HT-29 (cell line): ENCODE results near the gene TMEM237. TPM values are rescaled to one million over a fixed set of nuclear protein-coding genes. Genes with fewer than 3 reads are reported as not detected.

Experiments used
- DNase-seq: peaks from one replicate; pipeline ENCODE4 v3.0.0-alpha.2; 2015; ENCODE audit warnings: low spot score
- total RNA-seq: library from RNA; depleted of rRNA; stranded (reverse); fragments of >200 nt; shearing (Covaris generic); gene quantifications from 2 replicates; pipeline ENCODE4 v1.2.3, GENCODE V29; 2014

TMEM237 gene
- total RNA-seq, 1 experiment from 2014 or later, result 6.0 TPM

DNA sequence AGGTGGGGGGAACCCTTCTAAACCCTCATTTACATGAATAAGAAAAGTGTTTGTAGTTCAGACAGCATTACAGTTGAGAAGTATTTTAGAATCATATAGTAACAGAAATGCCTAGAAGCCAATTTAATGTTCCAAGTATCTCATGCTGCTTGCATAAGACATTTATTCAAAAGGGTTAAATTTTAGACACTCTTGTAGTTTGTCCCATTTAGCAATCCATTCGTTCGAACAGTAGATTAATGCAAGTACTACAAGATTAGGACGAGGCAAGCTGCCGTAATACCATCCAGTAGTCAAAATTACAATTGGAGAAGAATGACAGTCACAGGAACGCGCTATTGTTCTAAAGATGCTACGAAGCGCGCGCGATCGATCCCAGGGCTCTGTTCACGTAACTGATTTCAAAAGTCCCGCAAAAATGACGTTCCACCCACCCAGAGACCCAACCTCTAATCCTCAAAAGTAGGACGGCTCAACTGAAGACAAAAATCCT lies 1.2 kb downstream of the TMEM237 start:
- no peak for DNase-seq

DNA sequence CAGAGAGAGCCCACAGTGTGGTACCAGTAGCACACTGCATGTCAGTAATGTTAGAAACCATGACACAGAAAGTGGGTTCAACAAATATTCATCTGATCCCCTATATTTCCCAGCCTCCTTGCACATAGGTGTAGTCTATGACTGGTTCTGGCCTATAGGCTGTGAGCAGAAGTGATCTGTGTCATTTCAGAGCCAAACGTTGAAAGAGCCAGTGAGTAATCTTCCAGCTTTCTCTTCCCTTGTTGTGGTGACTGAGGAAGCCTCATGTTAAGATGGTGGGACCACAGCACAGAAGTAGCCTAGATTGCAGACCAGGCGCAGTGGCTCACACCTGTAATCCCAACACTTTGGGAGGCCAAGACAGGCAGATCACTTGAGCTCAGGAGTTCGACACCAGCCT lies 4.1 kb downstream of the TMEM237 start:
- DNase-seq, result no peak

DNA sequence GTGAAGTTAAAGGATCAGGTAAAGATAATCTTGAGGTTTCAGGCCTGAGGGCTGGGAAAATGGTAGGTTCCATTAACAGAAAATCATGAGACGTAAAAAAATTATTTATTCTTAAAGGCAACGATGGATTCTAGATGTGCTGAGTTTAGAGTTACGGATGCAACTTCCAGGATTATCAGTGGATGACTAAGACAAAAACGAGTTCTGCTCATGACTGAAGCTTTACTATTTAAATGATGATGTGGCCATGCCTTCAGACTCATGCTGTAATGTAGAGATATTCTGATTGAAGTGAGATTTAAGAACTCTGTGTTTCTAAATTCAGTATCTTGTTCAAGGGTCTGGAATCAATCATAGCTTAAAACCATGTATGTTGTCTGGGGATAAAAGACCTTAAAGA lies 5.0 kb downstream of the TMEM237 start:
- DNase-seq, result no peak

DNA sequence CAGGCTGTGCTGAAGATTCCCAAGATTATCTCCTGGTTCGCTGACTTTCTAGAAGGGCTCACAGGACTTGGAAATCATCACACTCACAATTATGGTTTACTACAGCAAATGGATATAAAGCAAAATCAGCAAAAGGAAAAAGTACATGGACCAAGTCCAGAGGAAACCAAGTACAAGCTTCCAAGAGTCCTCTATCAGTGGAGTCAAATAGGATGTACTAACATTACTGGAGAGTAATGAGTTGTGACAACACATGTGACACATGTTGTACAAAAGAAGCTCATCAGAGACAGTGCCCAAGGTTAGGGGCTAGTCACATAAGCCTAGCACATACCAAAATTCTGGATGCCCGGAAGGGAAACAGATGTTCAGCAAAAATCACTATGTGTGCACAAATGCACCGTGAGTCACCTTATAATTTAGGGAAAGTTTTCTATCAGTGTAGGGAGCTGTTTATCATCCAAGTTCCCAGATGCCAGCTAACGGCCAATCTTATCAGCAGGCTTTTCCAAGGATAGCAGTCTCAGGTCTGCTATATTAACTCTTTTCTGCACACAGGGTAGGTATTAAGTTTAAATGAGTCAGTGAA lies 9.5 kb downstream of the TMEM237 start:
- no peak for DNase-seq

DNA sequence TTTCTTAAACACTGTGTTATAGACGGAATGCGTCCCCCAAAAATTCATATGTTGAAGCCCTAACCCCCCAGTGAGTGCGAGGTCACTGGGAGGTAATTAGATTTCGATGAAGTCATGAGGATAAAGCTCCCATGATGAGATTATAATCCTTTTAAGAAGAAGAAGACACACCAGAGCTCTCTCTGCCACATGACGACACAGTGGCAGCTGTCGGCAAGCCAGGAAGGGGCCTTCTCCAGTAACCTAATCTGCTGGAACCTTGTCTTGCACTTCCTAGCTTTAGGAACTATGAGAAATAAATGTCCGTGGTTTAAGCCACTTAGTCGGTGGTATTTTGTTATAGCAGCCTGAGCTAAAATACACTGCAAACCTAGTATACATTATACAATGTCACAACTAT lies 12.3 kb downstream of the TMEM237 start:
- DNase-seq, result no peak

DNA sequence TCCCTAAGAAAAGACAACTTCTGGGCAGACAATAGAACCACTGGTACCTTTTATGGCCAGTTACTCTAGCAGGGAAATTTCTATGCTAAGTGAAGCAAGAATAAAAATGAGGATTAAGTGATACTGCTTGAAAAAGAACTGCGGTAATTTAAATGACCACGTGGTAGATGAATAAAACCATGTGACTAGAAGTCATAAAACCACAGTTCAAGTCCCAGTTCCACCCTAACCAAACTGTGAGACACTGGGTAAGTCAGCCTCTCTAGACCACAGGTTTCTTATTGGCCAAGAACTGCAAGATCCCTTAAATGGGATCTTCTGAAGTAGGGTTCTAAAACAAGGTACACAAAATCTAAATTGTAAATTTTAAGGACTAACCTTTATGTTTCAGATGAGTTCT lies 12.7 kb downstream of the TMEM237 start:
- DNase-seq, result no peak

DNA sequence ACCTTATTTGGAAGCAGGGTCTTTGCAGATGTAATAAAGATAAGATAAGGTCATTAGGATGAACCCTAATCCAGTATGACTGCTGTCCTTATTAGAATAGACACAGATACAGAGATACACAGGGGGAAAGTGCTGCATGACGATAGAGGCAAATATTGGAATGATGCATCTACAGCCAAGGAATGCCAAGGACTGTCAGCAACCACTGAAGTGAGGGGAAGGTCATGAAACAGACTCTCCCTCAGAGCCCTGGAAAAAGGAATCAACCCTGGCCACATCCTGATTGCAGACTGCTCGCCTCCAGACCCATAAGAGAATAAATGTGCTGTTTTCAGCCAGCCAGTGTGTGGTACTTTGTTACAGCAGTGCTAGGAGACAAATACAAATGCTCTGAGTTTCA lies 14.8 kb downstream of the TMEM237 start:
- DNase-seq, result no peak

DNA sequence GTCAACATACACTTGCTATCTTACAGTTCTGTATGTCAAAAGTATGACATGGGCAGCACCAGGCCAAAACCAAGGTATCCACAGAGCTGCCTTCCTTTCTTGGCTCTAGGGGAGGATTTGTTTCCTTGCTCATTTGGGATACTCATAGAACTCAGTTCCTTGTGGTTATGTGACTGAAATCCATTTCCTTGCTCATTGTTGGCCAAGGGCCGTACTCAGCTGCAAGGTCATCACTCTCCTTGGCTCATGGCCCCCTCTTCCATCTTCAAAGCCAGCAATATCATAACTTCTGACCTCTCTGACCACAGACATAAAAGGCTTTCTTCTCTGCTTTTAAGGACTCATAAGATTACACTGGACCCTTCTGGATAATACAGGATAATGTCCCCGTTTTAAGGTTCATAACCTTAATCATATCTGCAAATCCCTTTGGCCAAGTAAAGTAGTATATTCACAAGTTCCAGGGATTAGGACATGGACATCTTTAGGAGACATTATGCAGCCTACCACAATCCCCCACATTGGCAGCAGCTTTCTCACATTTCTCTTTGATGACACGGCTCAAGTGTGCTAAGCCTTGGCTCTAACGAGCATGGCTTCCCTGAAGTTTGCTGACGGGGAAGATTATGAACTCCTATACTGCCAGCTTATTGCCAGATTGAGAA lies 20.9 kb downstream of the TMEM237 start:
- DNase-seq, result no peak

DNA sequence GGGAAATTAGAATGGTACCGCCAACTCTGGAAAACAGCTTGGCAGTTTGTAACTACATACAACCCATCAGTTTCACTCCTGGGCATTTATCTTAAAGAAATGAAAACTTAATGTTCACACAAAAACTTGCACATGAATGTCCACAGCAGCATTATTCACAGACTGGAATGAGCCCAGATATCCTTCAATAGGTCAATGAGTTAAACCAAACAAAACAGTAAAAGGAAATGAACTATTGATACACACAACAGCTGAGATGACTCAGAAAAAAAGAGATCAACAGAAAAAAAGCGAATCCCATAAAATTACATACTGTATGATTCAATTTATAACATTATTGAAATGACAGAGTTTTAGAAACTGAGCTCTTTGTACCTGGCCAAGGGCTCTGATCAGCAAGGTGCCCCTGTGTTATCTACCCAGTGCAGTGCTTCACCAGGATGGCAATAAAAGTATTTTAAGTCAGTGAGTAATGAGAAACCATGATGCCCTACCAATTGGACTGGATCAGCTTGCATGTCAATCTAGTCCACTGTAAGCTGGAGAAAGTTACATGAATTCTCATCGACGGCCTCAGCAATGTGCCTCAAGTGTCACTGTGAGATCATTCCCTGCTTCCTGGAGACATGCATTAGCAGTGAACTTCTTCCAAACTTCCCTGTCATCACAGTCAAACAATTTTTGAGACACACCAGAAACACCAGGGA lies 21.9 kb downstream of the TMEM237 start:
- DNase-seq, result no peak

DNA sequence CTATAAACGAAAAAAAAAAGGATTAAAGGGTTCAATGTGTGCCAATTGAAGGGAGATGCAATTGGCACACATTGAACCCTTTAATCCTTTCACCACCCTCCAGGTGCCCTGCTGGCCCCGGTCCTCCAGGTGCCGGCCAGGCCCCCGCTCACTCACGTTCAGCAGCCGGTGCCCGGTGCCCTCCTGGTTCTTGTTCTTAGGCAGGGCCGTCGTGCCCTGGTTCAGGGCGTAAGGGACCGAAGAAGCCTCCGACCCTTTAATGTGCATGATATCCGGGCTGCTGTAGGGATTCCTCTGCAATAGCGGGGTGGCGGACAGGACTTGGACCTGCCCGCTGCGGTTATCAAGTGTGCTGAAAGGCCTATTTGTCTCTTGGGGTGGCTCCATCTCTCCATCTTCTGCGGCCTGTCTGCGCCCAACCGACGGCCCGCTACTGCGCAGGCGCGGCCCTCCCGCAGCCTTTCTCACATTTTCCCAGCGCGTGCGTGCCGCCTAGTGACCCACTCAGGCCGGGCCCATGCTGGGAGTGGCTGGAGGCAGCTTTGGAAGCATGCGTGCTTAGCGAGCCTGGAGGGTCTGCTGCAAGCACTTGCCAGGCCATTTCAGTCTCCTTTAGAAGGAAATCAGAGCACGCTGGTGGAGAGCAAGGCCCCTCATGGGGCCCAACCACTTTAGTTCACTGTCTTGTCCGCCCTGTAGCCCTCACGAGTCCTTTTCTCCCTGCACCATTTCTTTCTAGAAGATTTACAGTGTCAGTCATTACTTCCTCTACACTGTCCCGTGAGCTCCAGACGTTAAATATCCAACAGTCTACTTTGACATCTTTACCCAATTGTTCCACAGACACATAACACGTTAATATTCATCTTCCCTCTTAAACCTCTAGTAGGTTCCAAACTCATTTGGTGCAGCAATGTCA lies 24.3 kb downstream of the TMEM237 start:
- DNase-seq, result no peak

DNA sequence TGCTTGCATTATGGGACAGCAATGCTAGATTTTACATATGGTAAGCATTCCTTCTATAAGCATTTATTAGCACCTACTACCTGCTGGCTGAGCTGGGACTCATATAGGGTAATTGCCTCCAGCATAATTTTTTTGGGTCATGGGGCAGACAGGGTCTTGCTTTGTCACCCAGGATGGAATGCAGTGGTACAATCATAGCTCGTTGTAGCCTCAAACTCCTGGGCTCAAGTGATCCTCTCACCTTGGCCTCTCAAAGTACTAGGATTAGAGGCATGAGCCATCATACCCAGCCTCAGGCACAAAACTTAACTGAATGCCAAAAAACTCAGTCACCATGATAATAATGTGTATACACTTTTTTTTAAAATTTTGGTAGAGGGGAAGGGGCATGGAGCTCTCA lies 35.3 kb downstream of the TMEM237 start:
- no peak for DNase-seq

DNA sequence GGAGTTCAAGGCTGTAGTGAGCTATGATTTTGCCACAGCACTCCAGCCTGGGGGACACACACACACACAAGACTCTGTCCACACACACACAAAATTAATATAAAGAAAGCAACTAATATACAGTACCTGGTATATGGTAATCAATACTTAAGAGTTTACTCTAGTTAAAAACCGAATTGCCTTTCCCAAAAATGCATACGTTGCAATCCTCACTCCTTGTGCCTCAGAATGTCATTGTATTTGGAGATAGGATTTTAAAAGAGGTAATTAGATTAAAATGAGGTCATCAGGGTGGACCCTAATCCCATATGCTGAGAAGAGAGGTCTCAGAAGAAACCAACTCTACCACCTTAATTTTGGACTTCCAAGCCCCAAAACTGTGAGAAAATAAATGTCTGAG lies 35.7 kb downstream of the TMEM237 start:
- DNase-seq, result no peak

DNA sequence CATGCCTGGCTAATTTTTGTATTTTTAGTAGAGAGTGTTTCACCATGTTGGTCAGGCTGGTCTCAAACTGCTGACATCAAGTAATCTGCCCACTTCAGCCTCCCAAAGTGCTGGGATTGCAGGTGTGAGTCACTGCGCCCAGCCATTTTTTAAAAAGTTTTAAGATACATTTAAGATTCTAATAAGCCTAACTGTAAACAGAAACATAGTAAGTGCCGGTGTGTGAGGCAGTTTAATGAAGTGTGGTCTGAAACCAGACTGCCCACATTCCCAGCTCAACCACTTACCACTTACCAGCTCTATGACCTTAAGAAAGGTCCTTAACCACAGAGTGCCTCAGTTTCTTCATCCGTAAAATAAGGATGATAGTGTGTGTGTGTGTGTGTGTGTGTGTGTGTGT lies 42.4 kb downstream of the TMEM237 start:
- DNase-seq, result peak; percentile 26

DNA sequence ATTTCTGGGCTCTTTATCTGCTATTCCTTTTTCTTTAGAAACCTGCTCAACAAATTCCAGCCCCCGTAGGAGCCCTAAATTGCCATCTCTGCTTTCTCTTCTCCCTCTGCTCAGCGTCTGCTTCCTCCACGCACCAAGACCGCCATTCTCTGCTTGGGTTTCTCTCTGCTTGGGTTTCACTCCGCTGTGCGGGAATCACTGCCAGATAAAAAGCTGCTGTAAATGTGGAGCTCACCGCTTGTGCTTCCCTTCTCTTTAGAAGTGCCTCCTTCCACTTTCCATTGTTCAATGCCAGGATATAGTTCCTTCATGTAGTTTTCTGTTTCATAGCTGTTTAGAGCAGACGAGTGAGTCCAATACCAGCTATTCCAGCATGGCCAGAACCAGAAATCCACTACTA lies 45.9 kb downstream of the TMEM237 start:
- DNase-seq, result no peak

DNA sequence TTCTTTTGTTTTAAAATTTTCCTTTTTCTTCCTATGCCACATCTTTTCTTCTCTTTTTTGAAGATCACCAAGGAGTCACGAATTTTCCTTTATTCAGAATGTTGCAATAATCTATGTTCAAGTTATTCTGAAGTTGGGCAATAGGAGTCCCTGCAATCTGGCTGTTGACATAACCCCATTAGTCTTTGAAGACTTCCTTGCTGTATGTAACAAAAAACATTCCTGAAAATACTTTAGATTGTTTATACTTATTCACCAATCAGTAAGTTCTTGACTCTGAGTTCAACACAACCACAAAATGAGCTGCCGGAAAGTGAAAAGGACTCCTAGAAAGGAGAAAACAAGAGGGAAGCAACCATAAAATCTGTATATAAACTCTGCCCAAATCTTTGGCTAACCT lies 62.8 kb downstream of the TMEM237 start:
- DNase-seq, result no peak

DNA sequence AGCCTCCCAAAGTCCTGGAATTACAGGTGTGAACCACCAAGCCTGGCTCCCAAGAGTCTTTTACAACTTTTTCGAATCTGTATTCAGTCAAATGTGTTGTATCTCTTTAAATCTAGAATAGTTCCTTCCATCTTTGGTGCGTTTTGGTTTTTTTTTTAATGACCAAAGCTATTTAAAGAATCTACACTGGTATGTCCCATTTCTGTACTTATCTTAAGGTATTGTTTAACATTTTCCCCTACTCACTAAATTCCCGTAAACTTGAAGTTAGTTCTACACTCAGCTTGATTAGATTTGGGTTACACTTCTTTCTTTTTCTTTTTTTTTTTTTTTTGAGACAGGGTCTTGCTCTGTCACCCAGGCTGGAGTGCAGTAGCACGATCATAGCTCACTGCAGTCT lies 63.8 kb downstream of the TMEM237 start:
- DNase-seq, result no peak

DNA sequence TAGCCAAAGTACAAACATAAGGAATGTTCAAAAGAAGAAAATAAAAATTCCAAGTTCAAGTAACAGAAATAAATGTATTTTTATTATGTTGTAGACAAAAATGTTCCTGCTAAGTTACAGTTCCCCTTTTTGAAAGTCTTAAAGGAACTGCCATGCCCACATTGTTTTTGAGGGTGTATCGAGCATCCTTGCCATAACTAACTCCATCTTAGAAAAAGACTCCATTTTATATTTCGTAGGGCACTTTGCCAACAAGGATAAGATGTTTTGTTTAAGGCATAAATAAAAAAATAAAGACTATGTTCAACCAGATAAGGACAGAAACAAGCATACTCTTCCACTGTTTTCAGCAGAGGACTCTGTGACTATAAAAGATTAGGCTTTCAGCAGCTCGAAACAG lies 67.3 kb downstream of the TMEM237 start:
- no peak for DNase-seq

DNA sequence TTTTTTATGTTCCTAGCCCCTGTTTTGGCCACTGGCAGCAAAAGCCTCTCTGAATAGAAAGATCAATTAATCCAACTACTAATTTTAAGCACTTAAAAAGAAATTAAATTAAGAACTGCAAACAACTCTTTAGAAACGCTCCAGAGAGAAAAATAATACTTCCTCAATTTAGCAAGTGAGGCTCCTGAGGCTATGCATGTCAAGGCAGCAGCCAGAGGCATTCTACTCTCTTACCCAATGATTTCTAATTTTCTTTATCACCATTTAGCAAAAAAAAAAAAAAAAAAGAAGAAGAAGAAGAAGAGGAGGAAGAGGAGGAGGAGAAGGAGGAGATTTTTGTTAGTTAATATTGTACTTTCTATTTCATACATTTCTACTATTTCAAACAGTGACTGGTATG lies 68.5 kb downstream of the TMEM237 start:
- no peak for DNase-seq

DNA sequence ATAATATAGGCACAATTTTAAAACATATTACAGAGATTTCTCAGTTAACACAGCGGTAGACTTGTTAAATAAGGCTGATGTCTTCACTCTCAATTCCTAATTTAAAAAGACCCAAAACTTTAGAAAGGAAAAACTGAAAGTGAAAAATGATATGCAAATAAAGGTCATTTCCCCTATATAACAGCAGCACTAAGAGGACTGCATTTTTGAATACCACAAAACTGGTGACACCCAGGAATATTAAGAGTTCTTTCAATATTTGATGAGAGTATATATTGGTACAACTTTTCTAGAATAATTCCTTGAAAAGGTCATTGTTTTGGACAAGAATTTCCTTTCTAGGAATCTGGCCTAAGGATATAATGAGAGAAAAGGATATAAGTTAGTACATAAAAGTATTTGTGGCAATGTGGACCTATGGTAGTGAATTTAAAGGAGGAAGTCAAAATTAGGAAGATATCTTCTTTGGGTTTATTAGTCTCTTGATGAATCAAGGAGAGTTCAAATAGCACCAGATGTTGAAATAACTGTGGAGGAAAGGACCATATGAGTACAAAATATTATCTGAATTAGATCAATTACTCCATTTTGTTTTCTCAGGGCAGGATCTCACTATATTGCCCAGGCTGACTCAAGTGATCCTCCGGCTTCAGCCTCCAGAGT lies 70.3 kb downstream of the TMEM237 start:
- no peak for DNase-seq
